BE2C (cell line): ENCODE results near the gene COL12A1.

Experiments
- DNase-seq: peaks from one replicate; pipeline ENCODE4 v3.0.0-alpha.2; 2020
- H3K27me3 ChIP-seq: fragments of 250-450 bp; sonication (Bioruptor Pico); 2 replicates; pipeline ENCODE4 v1.5.1; 2020; ENCODE audit warnings: mild to moderate bottlenecking
- H3K36me3 ChIP-seq: fragments of 250-450 bp; sonication (Bioruptor Pico); 2 replicates; pipeline ENCODE4 v1.5.1; 2020; ENCODE audit warnings: mild to moderate bottlenecking
- H3K4me1 ChIP-seq: fragments of 250-450 bp; sonication (Bioruptor Pico); 2 replicates; pipeline ENCODE4 v1.5.1; 2020
- H3K4me3 ChIP-seq: 2 replicates; pipeline ENCODE4 v1.5.1; 2011; ENCODE audit warnings: low read depth, low read length
- H3K9me3 ChIP-seq: fragments of 250-450 bp; sonication (Bioruptor Pico); 2 replicates; pipeline ENCODE4 v1.5.1; 2020
- TF ChIP-seq, protein P1 (sequence below): IDR thresholded peaks from 2 replicates; pipeline ENCODE4 v1.5.1; 2012; ENCODE audit warnings: mild to moderate bottlenecking, low read depth, low read length

Gene COL12A1

DNA sequence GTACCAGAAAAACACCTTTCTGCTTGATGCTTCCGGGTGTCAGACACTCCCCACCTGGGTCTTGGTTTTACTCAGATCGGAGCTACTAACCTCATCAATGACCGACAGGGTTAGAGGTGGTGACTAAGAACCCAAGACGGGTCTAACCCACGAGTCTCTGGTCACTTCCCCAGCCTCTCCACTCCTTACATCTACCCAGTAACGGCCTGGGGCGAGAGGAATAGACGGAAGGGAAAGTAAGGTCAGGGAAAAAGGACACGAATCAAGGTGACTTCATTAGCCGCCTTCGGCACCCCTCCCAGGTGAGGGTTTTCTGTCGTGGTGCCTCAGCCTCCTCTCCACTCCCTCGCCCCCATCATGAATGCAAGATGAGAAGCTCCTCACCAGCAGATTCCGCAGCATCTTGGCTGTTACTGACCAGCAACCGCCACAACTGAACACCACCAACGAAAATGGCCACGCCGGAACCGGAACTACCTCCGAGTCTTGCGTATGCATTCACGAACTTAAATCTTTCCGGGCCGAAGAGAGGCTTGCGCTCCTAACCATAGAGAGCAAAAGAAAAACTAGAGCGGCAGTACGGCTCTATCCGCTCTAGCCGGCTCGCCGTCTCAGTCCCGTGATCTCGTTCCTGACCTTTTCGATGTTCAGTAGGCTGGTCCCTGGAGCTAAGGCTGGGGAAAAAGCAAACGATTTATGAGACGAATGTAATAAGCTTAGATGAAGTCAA is 37.6 kb upstream of the COL12A1 start, which contains the start of gene COX7A2:
TSS of gene COX7A2 (minus strand) at position 469 of the 730 bp plus-strand sequence. CDS start at position 402, 67 bp downstream.
- H3K9me3 ChIP-seq, result no peaks in the 10 kb centered on the region
- H3K27me3 ChIP-seq, result peaks cover 10% of the 10 kb centered on the region; the same call in 1 of the 2 replicates
- peaks cover 19% of the 10 kb centered on the region for H3K36me3 ChIP-seq
- H3K4me1 ChIP-seq, result no peaks in the 10 kb centered on the region
- peak; percentile 87 for DNase-seq
- peak within 1 kb of the TSS; percentile 79 for H3K4me3 ChIP-seq
- TF ChIP-seq, protein P1, sequence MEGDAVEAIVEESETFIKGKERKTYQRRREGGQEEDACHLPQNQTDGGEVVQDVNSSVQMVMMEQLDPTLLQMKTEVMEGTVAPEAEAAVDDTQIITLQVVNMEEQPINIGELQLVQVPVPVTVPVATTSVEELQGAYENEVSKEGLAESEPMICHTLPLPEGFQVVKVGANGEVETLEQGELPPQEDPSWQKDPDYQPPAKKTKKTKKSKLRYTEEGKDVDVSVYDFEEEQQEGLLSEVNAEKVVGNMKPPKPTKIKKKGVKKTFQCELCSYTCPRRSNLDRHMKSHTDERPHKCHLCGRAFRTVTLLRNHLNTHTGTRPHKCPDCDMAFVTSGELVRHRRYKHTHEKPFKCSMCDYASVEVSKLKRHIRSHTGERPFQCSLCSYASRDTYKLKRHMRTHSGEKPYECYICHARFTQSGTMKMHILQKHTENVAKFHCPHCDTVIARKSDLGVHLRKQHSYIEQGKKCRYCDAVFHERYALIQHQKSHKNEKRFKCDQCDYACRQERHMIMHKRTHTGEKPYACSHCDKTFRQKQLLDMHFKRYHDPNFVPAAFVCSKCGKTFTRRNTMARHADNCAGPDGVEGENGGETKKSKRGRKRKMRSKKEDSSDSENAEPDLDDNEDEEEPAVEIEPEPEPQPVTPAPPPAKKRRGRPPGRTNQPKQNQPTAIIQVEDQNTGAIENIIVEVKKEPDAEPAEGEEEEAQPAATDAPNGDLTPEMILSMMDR, result no peak

- H3K4me3 ChIP-seq, result no peak overlapping the region
- TF ChIP-seq, protein P1, result no peak
- no peaks in the 10 kb centered on the region for H3K27me3 ChIP-seq
- H3K9me3 ChIP-seq, result no peaks in the 10 kb centered on the region
- H3K36me3 ChIP-seq, result peaks cover 21% of the 10 kb centered on the region
- DNase-seq, result no peak
- H3K4me1 ChIP-seq, result no peaks in the 10 kb centered on the region
These were observed 30.8 kb upstream of the COL12A1 start for GRCh38 chr6:75236630-75237029.

- DNase-seq, result no peak
- H3K27me3 ChIP-seq, result no peaks in the 10 kb centered on the region
- H3K4me3 ChIP-seq, result no peak overlapping the region
- no peaks in the 10 kb centered on the region for H3K4me1 ChIP-seq
- H3K36me3 ChIP-seq, result peaks cover 15% of the 10 kb centered on the region
- no peaks in the 10 kb centered on the region for H3K9me3 ChIP-seq
- TF ChIP-seq, protein P1, result no peak
These were observed 29.4 kb upstream of the COL12A1 start for GRCh38 chr6:75235271-75235670.

DNA sequence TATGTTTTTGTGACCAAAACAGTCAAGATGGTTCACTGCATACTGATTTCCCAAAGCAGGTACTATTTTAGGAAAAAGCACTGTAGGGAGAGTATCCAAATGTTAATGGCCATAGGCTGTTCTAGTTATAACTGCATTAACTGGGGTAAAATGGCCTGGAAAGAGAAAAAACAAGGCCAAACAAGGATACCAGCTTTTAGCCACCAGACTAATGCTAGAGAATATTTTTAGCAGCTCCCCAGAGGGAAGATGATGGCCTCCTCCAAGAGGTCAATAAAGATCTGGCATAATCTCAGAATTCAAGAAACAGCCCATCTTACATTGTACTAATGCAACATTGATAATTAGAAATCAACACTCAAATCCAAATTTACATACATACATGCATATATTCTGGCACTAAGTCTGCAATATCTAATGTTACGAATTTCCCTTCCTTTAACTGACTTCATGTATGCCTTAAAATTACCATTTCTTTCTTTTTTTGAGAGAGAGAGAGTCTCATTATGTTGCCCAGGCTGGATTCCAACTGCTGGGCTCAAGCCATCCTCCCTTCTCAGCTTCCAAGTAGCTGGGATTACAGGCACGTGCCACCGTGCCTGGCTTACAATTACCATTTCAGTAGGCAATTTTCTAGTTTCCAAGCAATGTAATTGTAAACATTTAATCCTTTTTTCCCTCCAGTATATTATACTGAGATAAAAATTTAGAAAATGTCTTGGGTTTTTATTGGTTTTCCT is 28.4 kb upstream of the COL12A1 start:
- H3K9me3 ChIP-seq, result no peaks in the 10 kb centered on the region
- H3K27me3 ChIP-seq, result no peaks in the 10 kb centered on the region
- peaks cover 9% of the 10 kb centered on the region for H3K36me3 ChIP-seq
- TF ChIP-seq, protein P1, result no peak
- no peak for DNase-seq
- H3K4me3 ChIP-seq, result no peak overlapping the region
- no peaks in the 10 kb centered on the region for H3K4me1 ChIP-seq

DNA sequence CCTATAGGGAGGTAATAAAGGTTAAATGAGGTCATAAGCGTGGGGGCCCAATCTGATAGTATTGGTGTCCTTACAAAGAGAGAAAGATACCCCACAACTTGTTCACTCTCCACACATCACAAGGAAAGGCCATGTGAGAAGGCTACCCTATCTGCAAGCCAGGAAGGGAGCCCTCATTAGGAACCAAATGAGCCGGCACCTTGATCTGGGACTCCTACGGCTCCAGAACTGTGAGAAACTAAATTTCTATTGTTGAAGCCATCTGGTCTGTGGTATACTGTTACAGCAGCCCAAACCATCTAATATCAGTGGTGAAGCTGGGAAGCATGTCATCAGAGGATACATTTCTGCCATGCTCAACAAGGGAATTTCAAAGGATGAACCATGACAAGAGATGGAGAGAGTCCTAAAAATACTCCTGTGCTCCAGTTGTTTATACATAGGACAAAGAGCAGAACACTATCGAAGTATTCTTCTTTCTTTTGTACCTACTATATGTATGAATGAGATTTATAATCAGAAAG is 27.3 kb upstream of the COL12A1 start:
- no peak for DNase-seq
- H3K4me1 ChIP-seq, result no peaks in the 10 kb centered on the region
- TF ChIP-seq, protein P1, result no peak
- no peaks in the 10 kb centered on the region for H3K9me3 ChIP-seq
- H3K27me3 ChIP-seq, result no peaks in the 10 kb centered on the region
- no peak overlapping the region for H3K4me3 ChIP-seq
- peaks cover 4% of the 10 kb centered on the region; the same call in 1 of the 2 replicates for H3K36me3 ChIP-seq
